Measurements from ENCODE around the gene SCNN1B. TPM values are rescaled to one million over a fixed set of nuclear protein-coding genes. Genes with fewer than 3 reads are reported as not detected.

SCNN1B gene
- total and polyA plus RNA-seq, 10 donors, result 0.80 to 6.3 (median 2.9) TPM

GRCh38 chr16:23333831-23334456, 31.8 kb downstream of the SCNN1B start:
- H3K27ac ChIP-seq, result peak overlapping the region in 2 of 8 donors; percentile 8 to 71
- peaks cover 0 to 11% (median 0%) of the 10 kb centered on the region in 7 donors for H3K27me3 ChIP-seq (replicated peaks in 1 of 7)
- intact Hi-C loops (cut with DNase I; ENCODE audit: low total_unique reads), result no loop called here
- no peak for TF ChIP-seq POLR2AphosphoS5 (IDR thresholded peaks at IDR 0.05)
- no peak for TF ChIP-seq POLR2A (IDR thresholded peaks at IDR 0.05)
- TF ChIP-seq CTCF (IDR thresholded peaks at IDR 0.05 in 8 of 11, conservative IDR thresholded peaks at IDR 0.05 in 3 of 11), result no peak
- DNase-seq, result no peak
- no peaks in the 10 kb centered on the region for H3K36me3 ChIP-seq
- peaks cover 0 to 3% (median 0%) of the 10 kb centered on the region in 8 donors for H3K9me3 ChIP-seq
- 81 to 89% (median 85%) methylated on average over 9 to 11 of the region's 11 CpGs for WGBS, 5 donors
- H3K4me1 ChIP-seq, result peaks cover 0 to 20% (median 3%) of the 10 kb centered on the region in 6 donors
- no peak overlapping the region for H3K4me3 ChIP-seq

GRCh38 chr16:23334457-23334853, 32.4 kb downstream of the SCNN1B start:
- intact Hi-C loops (cut with DNase I; ENCODE audit: low total_unique reads), result no loop called here
- DNase-seq, result no peak
- TF ChIP-seq CTCF (IDR thresholded peaks at IDR 0.05 in 8 of 11, conservative IDR thresholded peaks at IDR 0.05 in 3 of 11) (no peak), POLR2A (IDR thresholded peaks at IDR 0.05) (no peak), POLR2AphosphoS5 (IDR thresholded peaks at IDR 0.05) (no peak)
- WGBS, 5 donors, result 52 to 73% (median 58%) methylated on average over 3 of the region's 3 CpGs
- peaks cover 0 to 20% (median 3%) of the 10 kb centered on the region in 6 donors for H3K4me1 ChIP-seq
- H3K27ac ChIP-seq, result peak overlapping the region in 2 of 8 donors; percentile 8 to 71
- no peaks in the 10 kb centered on the region for H3K36me3 ChIP-seq
- peaks cover 0 to 3% (median 0%) of the 10 kb centered on the region in 8 donors for H3K9me3 ChIP-seq
- no peak overlapping the region for H3K4me3 ChIP-seq
- peaks cover 0 to 11% (median 0%) of the 10 kb centered on the region in 7 donors for H3K27me3 ChIP-seq (replicated peaks in 1 of 7)

- intact Hi-C loops (cut with DNase I; ENCODE audit: low total_unique reads), result no loop called here
- no peak overlapping the region for H3K4me3 ChIP-seq
- DNase-seq, result no peak
- no peaks in the 10 kb centered on the region for H3K36me3 ChIP-seq
- peaks cover 0 to 11% (median 0%) of the 10 kb centered on the region in 7 donors for H3K27me3 ChIP-seq (replicated peaks in 1 of 7)
- H3K4me1 ChIP-seq, result peaks cover 0 to 20% (median 3%) of the 10 kb centered on the region in 6 donors
- 34 to 72% (median 46%) methylated on average over 1 of the region's 1 CpG for WGBS, 5 donors
- peak overlapping the region in 2 of 8 donors; percentile 67 to 71 for H3K27ac ChIP-seq
- peaks cover 0 to 3% (median 0%) of the 10 kb centered on the region in 8 donors for H3K9me3 ChIP-seq
- TF ChIP-seq CTCF (IDR thresholded peaks at IDR 0.05 in 8 of 11, conservative IDR thresholded peaks at IDR 0.05 in 3 of 11) (no peak), POLR2AphosphoS5 (IDR thresholded peaks at IDR 0.05) (no peak), POLR2A (IDR thresholded peaks at IDR 0.05) (no peak)
Measured at GRCh38 chr16:23334950-23335349, 32.8 kb downstream of the SCNN1B start.

DNA sequence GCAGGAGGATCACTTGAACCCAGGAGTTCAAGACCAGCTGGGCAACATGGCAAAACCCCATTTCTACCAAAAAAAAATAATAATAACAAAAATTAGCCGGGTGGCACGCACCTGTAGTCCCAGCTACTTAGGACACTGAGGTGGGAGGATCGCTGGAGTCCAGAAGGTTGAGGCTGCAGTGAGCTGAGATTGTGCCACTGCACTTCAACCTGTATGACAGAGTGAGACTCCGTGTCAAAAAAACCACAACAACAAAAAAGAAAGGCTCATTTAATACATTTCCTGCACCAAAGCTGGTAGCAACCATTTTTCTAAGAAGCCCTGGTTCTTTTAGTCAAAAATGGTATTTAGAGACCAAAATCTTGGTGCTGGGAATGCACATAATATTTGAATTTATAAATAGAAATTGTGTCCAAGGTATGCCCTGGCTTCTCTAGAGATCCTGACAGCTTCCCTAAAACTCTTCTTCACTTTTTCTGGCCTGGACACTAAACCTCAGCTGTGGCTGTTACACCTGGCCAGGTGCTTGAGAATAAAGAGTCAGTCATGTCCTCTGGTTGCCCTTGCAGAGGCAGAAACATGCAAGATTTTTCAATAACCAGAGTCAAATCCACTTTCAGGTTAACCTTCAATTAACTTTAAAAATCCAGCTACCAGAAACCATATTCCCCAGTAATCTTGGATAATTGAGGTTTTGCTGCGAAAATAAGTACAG, 35.9 kb downstream of the SCNN1B start:
- intact Hi-C loops (cut with DNase I; ENCODE audit: low total_unique reads), result no loop called here
- Histone ChIP-seq H3K4me1 (peaks cover 0 to 20% (median 3%) of the 10 kb centered on the region in 6 donors), H3K4me3 (no peak overlapping the region), H3K27me3 (replicated peaks in 1 of 7) (peaks cover 0 to 11% (median 0%) of the 10 kb centered on the region in 7 donors), H3K36me3 (no peaks in the 10 kb centered on the region), H3K9me3 (peaks cover 0 to 3% (median 0%) of the 10 kb centered on the region in 8 donors), H3K27ac (peak overlapping the region in 1 of 8 donors; percentile 67)
- TF ChIP-seq CTCF (IDR thresholded peaks at IDR 0.05 in 8 of 11, conservative IDR thresholded peaks at IDR 0.05 in 3 of 11), result no peak
- 81 to 87% (median 85%) methylated on average over 5 of the region's 5 CpGs for WGBS, 5 donors
- no peak for DNase-seq

Measured in spleen (tissue), 11 donors.